Epithelial cell of proximal tubule (primary cell): ENCODE results near the gene SLC44A4. TPM values are rescaled to one million over a fixed set of nuclear protein-coding genes. Genes with fewer than 3 reads are reported as not detected.

ENCODE experiments used
- DNase-seq: peaks from one replicate; pipeline ENCODE4 v3.0.0-alpha.2; 2011; ENCODE audit warnings: low read depth
- H3K4me3 ChIP-seq: 2 replicates; pipeline ENCODE4 v1.5.1; 2011; ENCODE audit warnings: low read depth, mild to moderate bottlenecking, low read length
- total RNA-seq: library from RNA; depleted of rRNA; stranded (reverse); fragments of >200 nt; gene quantifications from 2 replicates; pipeline ENCODE4 v1.2.3, GENCODE V29; 2015
- TF ChIP-seq, protein P1 (sequence below): conservative IDR thresholded peaks from 2 replicates; pipeline ENCODE4 v1.5.1; 2012; ENCODE audit warnings: low read depth, mild to moderate bottlenecking, low read length

The SLC44A4 gene
- total RNA-seq, 1 donor from 2014 or later = 24.0 TPM

DNA sequence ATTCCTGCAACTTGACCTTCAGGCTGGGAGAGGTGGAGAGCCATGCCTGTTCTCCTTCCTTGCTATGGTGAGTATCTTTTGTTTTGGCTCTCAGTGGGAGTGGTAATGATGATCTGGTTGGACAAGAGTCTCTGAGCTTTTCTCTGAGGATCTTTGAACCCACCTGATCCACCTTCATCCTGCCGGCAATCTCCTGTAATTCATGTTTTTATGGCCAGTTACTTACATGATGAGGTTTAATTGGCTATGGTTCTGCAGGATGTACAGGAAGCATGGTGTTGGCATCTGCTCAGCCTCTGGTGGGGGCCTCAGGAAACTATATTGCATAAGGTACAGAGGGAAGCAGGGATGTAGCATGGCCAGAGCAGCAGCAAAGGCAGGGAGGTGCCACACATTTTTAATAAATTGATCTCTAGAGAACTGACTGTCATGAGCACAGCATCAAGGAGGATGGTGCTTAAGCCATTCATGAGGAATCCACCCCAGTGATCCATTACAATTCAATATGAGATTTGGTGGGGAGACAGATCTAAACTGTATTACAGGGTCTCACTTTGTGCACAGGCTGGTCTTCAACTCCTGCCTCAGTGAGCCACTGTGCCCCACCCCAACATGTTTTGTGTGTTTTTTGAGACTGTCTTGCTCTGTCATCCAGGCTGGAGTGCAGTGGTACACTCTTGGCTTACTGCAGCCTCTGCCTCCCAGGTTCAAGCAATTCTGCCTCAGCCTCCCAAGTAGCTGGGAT, 41.3 kb downstream of the SLC44A4 start:
- TF ChIP-seq, protein P1, sequence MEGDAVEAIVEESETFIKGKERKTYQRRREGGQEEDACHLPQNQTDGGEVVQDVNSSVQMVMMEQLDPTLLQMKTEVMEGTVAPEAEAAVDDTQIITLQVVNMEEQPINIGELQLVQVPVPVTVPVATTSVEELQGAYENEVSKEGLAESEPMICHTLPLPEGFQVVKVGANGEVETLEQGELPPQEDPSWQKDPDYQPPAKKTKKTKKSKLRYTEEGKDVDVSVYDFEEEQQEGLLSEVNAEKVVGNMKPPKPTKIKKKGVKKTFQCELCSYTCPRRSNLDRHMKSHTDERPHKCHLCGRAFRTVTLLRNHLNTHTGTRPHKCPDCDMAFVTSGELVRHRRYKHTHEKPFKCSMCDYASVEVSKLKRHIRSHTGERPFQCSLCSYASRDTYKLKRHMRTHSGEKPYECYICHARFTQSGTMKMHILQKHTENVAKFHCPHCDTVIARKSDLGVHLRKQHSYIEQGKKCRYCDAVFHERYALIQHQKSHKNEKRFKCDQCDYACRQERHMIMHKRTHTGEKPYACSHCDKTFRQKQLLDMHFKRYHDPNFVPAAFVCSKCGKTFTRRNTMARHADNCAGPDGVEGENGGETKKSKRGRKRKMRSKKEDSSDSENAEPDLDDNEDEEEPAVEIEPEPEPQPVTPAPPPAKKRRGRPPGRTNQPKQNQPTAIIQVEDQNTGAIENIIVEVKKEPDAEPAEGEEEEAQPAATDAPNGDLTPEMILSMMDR = no peak
- DNase-seq = no peak
- H3K4me3 ChIP-seq = peak overlapping the region; percentile 88

DNA sequence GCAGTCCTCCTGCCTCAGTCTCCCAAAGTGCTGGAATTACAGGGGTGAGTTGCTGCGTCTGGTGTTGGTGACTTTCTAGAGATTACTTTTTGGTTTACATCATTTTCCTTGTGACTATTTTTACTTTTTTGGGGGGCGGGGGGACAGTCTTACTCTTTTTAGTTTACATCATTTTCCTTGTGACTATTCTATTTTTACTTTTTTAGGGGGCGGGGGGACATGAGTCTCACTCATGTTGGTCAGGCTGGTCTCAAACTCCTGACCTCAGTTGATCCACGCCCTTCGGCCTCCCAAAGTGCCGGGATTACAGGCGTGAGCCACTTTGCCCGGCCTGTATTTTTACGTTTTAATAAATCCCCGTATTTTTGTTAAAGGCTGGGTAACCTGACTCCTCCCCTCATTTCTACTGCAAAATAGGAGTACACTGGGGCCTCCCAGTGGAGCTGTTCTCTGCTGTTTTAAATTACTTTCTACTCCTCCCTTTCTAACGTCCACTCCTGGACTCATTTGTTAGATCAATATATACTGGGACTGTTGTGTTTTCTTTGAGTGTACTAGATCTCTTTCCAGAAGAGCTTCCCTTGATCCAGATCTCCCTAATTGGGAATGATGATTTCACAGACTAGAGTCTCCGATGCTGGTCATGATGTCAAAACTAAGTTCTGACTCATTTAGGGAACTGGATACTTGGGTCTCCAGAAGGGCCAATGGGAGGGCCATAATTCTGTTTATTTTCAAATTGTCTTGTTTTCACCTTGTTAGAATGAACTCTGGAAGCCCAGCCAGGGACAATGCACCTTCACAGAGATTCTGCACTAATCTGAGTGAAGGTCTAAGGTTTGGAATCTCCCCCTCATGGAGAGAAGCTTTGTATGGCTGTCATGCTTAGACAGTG, 42.1 kb downstream of the SLC44A4 start:
- TF ChIP-seq, protein P1 = peak; percentile 25
- DNase-seq = no peak
- peak overlapping the region; percentile 88 for H3K4me3 ChIP-seq

DNA sequence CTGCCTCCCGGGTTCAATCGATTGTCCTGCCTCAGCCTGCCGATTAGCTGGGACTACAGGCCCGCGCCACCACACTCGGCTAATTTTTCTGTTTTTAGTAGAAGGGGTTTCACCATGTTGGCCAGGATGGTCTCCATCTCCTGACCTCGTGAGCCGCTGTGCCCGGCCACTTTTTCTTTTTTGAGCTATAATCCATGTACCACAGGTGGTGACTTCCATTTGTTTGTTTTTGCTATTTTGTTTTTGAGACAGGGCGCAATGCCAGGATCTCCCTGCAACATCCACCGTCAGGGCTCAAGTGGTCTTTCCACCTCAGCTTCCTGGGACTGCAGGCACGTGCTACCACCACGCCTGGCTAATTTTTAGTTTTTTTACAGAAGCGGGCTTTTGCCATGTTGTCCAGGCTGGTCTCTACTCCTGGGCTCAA, 42.7 kb downstream of the SLC44A4 start:
- no peak for DNase-seq
- TF ChIP-seq, protein P1 = no peak
- H3K4me3 ChIP-seq = peak overlapping the region; percentile 88

DNA sequence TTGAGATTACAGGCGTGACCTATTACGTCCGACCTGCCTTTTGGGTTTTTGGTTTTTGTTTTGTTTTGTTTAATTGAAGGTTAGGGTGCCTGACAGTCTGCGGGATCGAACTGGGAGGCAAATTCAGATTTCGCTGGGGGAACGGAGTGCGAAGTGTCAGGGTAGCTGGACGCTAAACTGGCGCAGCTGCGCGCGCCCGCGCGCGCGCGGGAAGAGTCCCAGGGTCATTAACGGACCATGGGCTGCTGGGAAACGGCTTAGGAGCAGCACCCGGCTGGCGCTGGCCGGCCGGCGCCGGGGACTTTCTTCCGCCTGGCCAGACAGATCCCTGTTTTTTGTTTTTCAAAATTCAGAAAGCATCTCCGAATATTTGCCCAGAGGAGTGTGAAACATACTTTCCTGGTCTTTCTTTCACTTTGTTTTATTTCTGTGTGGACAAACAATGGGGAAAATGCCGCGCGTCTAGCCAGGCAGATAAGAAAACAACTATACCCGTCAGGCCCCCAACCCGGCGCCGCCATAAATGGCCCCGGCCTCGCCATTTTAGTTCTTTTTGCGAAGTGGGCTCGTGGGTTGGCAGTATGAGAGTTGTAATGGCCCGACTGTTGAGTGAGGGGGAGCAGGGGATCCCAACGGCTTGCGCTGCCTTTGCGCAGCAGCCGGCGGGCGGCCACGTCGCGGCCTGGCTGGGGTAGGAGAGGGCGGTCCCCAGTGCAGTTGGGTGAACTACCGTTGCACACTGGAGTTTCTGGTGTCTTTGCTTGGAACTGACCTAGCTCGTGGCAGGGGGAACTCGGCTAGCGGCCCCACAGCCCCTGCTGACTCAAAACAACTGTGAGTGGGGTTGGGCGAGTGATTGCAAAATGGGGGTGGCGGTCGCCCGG, 44.2 kb downstream of the SLC44A4 start:
- H3K4me3 ChIP-seq = peak overlapping the region; percentile 88
- DNase-seq = no peak
- TF ChIP-seq, protein P1 = no peak

DNA sequence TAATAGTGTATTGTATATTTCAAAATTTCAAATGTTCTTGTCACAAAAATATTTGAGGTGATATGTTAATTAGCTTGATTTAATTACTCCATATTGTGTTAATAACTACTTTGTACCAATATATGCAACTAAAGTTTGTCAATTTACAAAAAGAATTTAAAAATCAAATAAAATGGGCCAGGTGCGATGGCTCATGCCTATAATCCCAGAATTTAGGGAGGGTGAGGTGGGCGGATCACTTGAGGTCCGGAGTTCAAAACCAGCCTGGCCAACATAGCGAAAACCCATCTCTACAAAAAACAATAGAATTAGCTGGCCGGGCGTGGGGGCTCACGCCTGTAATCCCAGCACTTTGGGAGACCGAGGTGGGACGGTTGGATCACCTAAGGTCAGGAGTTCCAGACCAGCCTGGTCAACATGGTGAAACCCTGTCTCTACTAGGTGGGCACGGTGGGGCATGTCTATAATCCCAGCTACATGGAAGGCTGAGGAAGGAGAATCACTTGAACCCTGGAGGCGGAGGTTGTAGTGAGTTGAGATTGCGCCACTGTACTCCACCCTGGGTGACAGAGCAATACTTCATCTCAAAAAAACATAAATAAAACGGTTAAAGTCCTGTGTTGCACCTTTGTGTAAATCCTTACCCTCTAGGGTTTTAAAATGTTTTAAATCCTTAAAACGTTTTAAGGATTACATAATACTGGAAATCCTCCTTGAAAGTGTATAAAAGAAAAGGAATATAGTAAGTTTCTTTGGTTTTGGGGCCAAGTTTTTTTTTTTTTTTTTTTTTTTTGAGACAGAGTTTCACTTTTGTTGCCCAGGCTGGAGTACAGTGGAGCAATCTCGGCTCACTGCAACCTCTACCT, 47.2 kb downstream of the SLC44A4 start:
- TF ChIP-seq, protein P1 = no peak
- peak overlapping the region; percentile 88 for H3K4me3 ChIP-seq
- no peak for DNase-seq

DNA sequence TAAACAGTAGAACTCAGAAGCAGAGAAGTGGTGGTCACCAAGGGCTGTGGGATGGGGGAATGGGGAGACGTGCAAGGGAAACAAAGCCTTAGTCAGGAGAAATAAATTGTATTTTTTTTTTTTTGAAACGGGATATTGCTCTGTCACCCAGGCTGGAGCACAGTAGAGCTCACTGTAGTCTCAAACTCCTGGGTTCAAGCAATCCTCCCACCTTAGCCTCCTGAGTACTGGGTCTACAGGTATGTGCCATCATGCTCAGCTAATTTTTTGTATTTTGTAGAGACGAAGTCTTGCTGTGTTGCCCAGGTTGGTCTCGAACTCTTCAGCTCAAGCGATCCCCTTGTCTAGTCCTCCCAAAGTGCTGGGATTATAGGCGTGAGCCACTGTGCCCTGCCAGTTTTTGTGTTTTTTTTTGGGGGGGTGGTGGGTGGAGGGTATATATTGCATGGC, 47.9 kb downstream of the SLC44A4 start:
- no peak for DNase-seq
- TF ChIP-seq, protein P1 = no peak
- peak overlapping the region; percentile 88 for H3K4me3 ChIP-seq
